Stimulated activated naive B cell treated with anti-CD40 and anti-IgM and Interleukin-4, amounts not matched to agents 10 μg/mL and 1 μg/mL and 100 μg/mL, for 72 hours (primary cell): ENCODE measurements around the gene HMX1.

Experiments
- ATAC-seq, 2 donors: fragments of 150-1000 bp; cut with Tn5 transposase; replicated peaks; 2 replicates each; pipeline ENCODE4 v1.10.0; 2021; ENCODE audit warnings: moderate library complexity in 1 of 2
- DNase-seq: peaks from one replicate; pipeline ENCODE4 v3.0.0; 2021
- H3K27ac Mint-ChIP-seq: one replicate; pipeline ENCODE4 v1.8.0; 2022; ENCODE audit warnings: mild to moderate bottlenecking, mixed read lengths
- H3K27me3 Mint-ChIP-seq, 2 donors: one replicate each; pipeline ENCODE4 v1.8.0; 2022; ENCODE audit warnings: mixed read lengths in 2 of 2
- H3K36me3 Mint-ChIP-seq, 2 donors: one replicate each; pipeline ENCODE4 v1.8.0; 2022; ENCODE audit warnings: mixed read lengths in 2 of 2, mild to moderate bottlenecking in 1 of 2
- H3K4me1 Mint-ChIP-seq, 2 donors: one replicate each; pipeline ENCODE4 v1.8.0; 2022; ENCODE audit warnings: mixed read lengths in 2 of 2, mild to moderate bottlenecking in 1 of 2
- H3K4me3 Mint-ChIP-seq, 2 donors: one replicate each; pipeline ENCODE4 v1.8.0; 2022; ENCODE audit warnings: mild to moderate bottlenecking in 2 of 2, mixed read lengths in 2 of 2, moderate library complexity in 1 of 2
- H3K9me3 Mint-ChIP-seq, 2 donors: one replicate each; pipeline ENCODE4 v1.8.0; 2022; ENCODE audit warnings: mixed read lengths in 2 of 2, mild to moderate bottlenecking in 1 of 2

The HMX1 gene

GRCh38 chr4:8871417-8872401 is at the start of gene HMX1:
Gene HMX1, minus strand, starts transcription at chr4:8871839. Its CDS starts 225 bp downstream, at chr4:8871614.
- peak within 1 kb of the TSS; percentile 73 for H3K27ac Mint-ChIP-seq

GRCh38 chr4:8920969-8921368 is 49.3 kb upstream of the HMX1 start:
- Mint-ChIP-seq H3K4me3 (no peak overlapping the region), H3K9me3 (peaks cover 12 to 21% of the 10 kb centered on the region in 2 donors), H3K27me3 (peaks cover 31 to 48% of the 10 kb centered on the region in 2 donors), H3K4me1 (peaks cover 0 to 4% of the 10 kb centered on the region in 2 donors), H3K36me3 (peaks cover 0 to 9% of the 10 kb centered on the region in 2 donors), H3K27ac (no peak overlapping the region)
- ATAC-seq (no peak), DNase-seq (no peak)

More at GRCh38 chr4:8871417-8872401, at the start of gene HMX1:
- Mint-ChIP-seq H3K36me3 (peaks cover 9 to 15% of the 10 kb centered on the region in 2 donors), H3K4me3 (peak within 1 kb of the TSS; percentile 18 to 51), H3K9me3 (peaks cover 9 to 10% of the 10 kb centered on the region in 2 donors), H3K4me1 (peaks cover 8 to 37% of the 10 kb centered on the region in 2 donors), H3K27me3 (peaks cover 77 to 84% of the 10 kb centered on the region in 2 donors)
- ATAC-seq (no peak), DNase-seq (no peak)

GRCh38 chr4:8920289-8920965 is 48.8 kb upstream of the HMX1 start:
- ATAC-seq, result no peak
- Mint-ChIP-seq H3K27me3 (peaks cover 31 to 48% of the 10 kb centered on the region in 2 donors), H3K4me3 (no peak overlapping the region), H3K27ac (no peak overlapping the region), H3K9me3 (peaks cover 12 to 21% of the 10 kb centered on the region in 2 donors), H3K4me1 (peaks cover 0 to 4% of the 10 kb centered on the region in 2 donors), H3K36me3 (peaks cover 0 to 9% of the 10 kb centered on the region in 2 donors)
- no peak for DNase-seq

GRCh38 chr4:8919651-8920288 is 48.1 kb upstream of the HMX1 start:
- peaks cover 0 to 9% of the 10 kb centered on the region in 2 donors for H3K36me3 Mint-ChIP-seq
- peaks cover 31 to 48% of the 10 kb centered on the region in 2 donors for H3K27me3 Mint-ChIP-seq
- no peak overlapping the region for H3K27ac Mint-ChIP-seq
- no peak for ATAC-seq
- H3K4me3 Mint-ChIP-seq, result no peak overlapping the region
- H3K4me1 Mint-ChIP-seq, result peaks cover 0 to 4% of the 10 kb centered on the region in 2 donors
- peaks cover 12 to 18% of the 10 kb centered on the region in 2 donors for H3K9me3 Mint-ChIP-seq
- no peak for DNase-seq

- H3K27me3 Mint-ChIP-seq, result peaks cover 26 to 41% of the 10 kb centered on the region in 2 donors
- H3K9me3 Mint-ChIP-seq, result peaks cover 3 to 6% of the 10 kb centered on the region in 2 donors
- H3K4me1 Mint-ChIP-seq, result peaks cover 0 to 4% of the 10 kb centered on the region in 2 donors
- ATAC-seq (peak; percentile 88 to 93), DNase-seq (peak; percentile 57)
- no peak overlapping the region for H3K27ac Mint-ChIP-seq
- H3K36me3 Mint-ChIP-seq, result peaks cover 0 to 3% of the 10 kb centered on the region in 2 donors
- no peak overlapping the region for H3K4me3 Mint-ChIP-seq
Measured at GRCh38 chr4:8917868-8918783, 46.5 kb upstream of the HMX1 start.

GRCh38 chr4:8917321-8917811 is 45.7 kb upstream of the HMX1 start:
- Mint-ChIP-seq H3K9me3 (peaks cover 1 to 3% of the 10 kb centered on the region in 2 donors), H3K27ac (no peak overlapping the region), H3K36me3 (peaks cover 0 to 1% of the 10 kb centered on the region in 2 donors), H3K4me1 (peaks cover 0 to 4% of the 10 kb centered on the region in 2 donors), H3K27me3 (peaks cover 26 to 39% of the 10 kb centered on the region in 2 donors), H3K4me3 (no peak overlapping the region)
- DNase-seq (no peak), ATAC-seq (peak in 1 of 2 donors; percentile 8)

- peaks cover 0 to 4% of the 10 kb centered on the region in 2 donors for H3K4me1 Mint-ChIP-seq
- no peak overlapping the region for H3K4me3 Mint-ChIP-seq
- peaks cover 22 to 35% of the 10 kb centered on the region in 2 donors for H3K27me3 Mint-ChIP-seq
- ATAC-seq (no peak), DNase-seq (no peak)
- peaks cover 0 to 1% of the 10 kb centered on the region in 2 donors for H3K36me3 Mint-ChIP-seq
- peaks cover 1 to 3% of the 10 kb centered on the region in 2 donors for H3K9me3 Mint-ChIP-seq
- no peak overlapping the region for H3K27ac Mint-ChIP-seq
Measured at GRCh38 chr4:8916906-8917305, 45.3 kb upstream of the HMX1 start.

GRCh38 chr4:8916351-8916885 is 44.8 kb upstream of the HMX1 start:
- no peak overlapping the region for H3K4me3 Mint-ChIP-seq
- peaks cover 0 to 4% of the 10 kb centered on the region in 2 donors for H3K4me1 Mint-ChIP-seq
- no peak overlapping the region for H3K27ac Mint-ChIP-seq
- DNase-seq (no peak), ATAC-seq (no peak)
- peaks cover 1 to 3% of the 10 kb centered on the region in 2 donors for H3K9me3 Mint-ChIP-seq
- peaks cover 0 to 1% of the 10 kb centered on the region in 2 donors for H3K36me3 Mint-ChIP-seq
- peaks cover 20 to 31% of the 10 kb centered on the region in 2 donors for H3K27me3 Mint-ChIP-seq

GRCh38 chr4:8915201-8916200 is 43.9 kb upstream of the HMX1 start:
- Mint-ChIP-seq H3K36me3 (peaks cover 0 to 1% of the 10 kb centered on the region in 2 donors), H3K4me3 (no peak overlapping the region), H3K27me3 (peaks cover 18 to 28% of the 10 kb centered on the region in 2 donors), H3K4me1 (peaks cover 0 to 4% of the 10 kb centered on the region in 2 donors), H3K9me3 (peaks cover 1 to 3% of the 10 kb centered on the region in 2 donors), H3K27ac (no peak overlapping the region)
- ATAC-seq (no peak), DNase-seq (no peak)

GRCh38 chr4:8914461-8915171 is 43.0 kb upstream of the HMX1 start:
- ATAC-seq (no peak), DNase-seq (no peak)
- Mint-ChIP-seq H3K27ac (no peak overlapping the region), H3K4me1 (peaks cover 0 to 4% of the 10 kb centered on the region in 2 donors), H3K27me3 (peaks cover 11 to 19% of the 10 kb centered on the region in 2 donors), H3K4me3 (no peak overlapping the region), H3K9me3 (peaks cover 1 to 3% of the 10 kb centered on the region in 2 donors), H3K36me3 (peaks cover 0 to 1% of the 10 kb centered on the region in 2 donors)

GRCh38 chr4:8913858-8914460 is 42.3 kb upstream of the HMX1 start:
- H3K27ac Mint-ChIP-seq, result no peak overlapping the region
- ATAC-seq (no peak), DNase-seq (no peak)
- peaks cover 0 to 1% of the 10 kb centered on the region in 2 donors for H3K36me3 Mint-ChIP-seq
- peaks cover 4 to 13% of the 10 kb centered on the region in 2 donors for H3K27me3 Mint-ChIP-seq
- peaks cover 1 to 3% of the 10 kb centered on the region in 2 donors for H3K9me3 Mint-ChIP-seq
- H3K4me3 Mint-ChIP-seq, result no peak overlapping the region
- peaks cover 0 to 4% of the 10 kb centered on the region in 2 donors for H3K4me1 Mint-ChIP-seq
